Gastrocnemius medialis (tissue), 4 donors: ENCODE results near the gene PTMS. TPM values are rescaled to one million over a fixed set of nuclear protein-coding genes. Genes with fewer than 3 reads are reported as not detected.
"Not testable (repeated sequence)": the region's sequence is repeated elsewhere in the genome, so short reads cannot be mapped to it uniquely, and the experiment has no call there.

ENCODE experiments used
- ATAC-seq, 2 donors: fragments of 150-250 bp; one replicate each; pipeline ENCODE4 v1.9.1; 2016
- DNase-seq, 2 donors: peaks; one replicate each; pipeline ENCODE4 v3.0.0-alpha.2; 2019
- H3K27ac ChIP-seq, 4 donors: fragments of 200-600 bp; sonication (generic); 1 replicate in 1 of 4; 2 replicates in 3 of 4; pipeline ENCODE4 v1.5.1; 2016 to 2018; ENCODE audit warnings: mild to moderate bottlenecking in 2 of 4, moderate library complexity in 1 of 4
- H3K27me3 ChIP-seq, 3 donors: fragments of 200-600 bp; sonication (generic) in 2 of 3; 1 replicate in 1 of 3; 2 replicates in 2 of 3; pipeline versions ENCODE4 v1.5.1 to v1.6.0; 2016 to 2019; ENCODE audit warnings: mild to moderate bottlenecking in 1 of 3, moderate library complexity in 1 of 3
- H3K36me3 ChIP-seq, 2 donors: fragments of 200-600 bp; sonication (generic) in 1 of 2; one replicate each; pipeline ENCODE4 v1.5.1; 2017 to 2018
- H3K4me1 ChIP-seq, 2 donors: fragments of 200-600 bp; sonication (generic) in 1 of 2; one replicate each; pipeline ENCODE4 v1.5.1; 2016 to 2017; ENCODE audit warnings: mild to moderate bottlenecking in 2 of 2
- H3K4me3 ChIP-seq, 4 donors: fragments of 200-600 bp; sonication (generic) in 3 of 4; 1 replicate in 1 of 4; 2 replicates in 3 of 4; pipeline ENCODE4 v1.5.1; 2016 to 2019; ENCODE audit warnings: mild to moderate bottlenecking in 2 of 4
- H3K9me3 ChIP-seq, 3 donors: fragments of 200-600 bp; sonication (generic) in 2 of 3; 1 replicate in 1 of 3; 2 replicates in 2 of 3; pipeline ENCODE4 v1.5.1; 2016 to 2019
- POLR2A ChIP-seq, 2 donors: fragments of 450-650 bp; IDR thresholded peaks; one replicate each; pipeline ENCODE4 v1.6.1; 2017; ENCODE audit warnings: antibody characterized with exemption in 2 of 2, mild to moderate bottlenecking in 2 of 2, moderate library complexity in 2 of 2
- in situ Hi-C, 4 donors: fragments of 200-750 bp; cut with MboI; loops; one replicate each; pipeline versions ENCODE4 v1.15.0 to v1.8.0; 2017; ENCODE audit warnings: low sequenced_read_pairs in 4 of 4
- intact Hi-C: fragments of 100-400 bp; cut with DNase I; formaldehyde crosslinking; loops from one replicate; pipeline ENCODE4 v1.15.1; 2023; ENCODE audit warnings: low total_unique reads
- total RNA-seq, 4 donors: library from RNA; depleted of rRNA; stranded (reverse); fragments of >200 nt; gene quantifications; one replicate each; pipeline versions ENCODE4 v1.1.0 to v1.2.3, GENCODE V29; 2016
- TF ChIP-seq, protein P1 (sequence below), 5 experiments: fragments of 450-650 bp in 3 of 5; fragments of 200-600 bp in 2 of 5; sonication (generic) in 2 of 5; IDR thresholded peaks in 4 of 5; conservative IDR thresholded peaks in 1 of 5; 1 replicate in 4 of 5; 2 replicates in 1 of 5; pipeline ENCODE4 v1.5.1; 2016 to 2019; ENCODE audit warnings: antibody characterized with exemption in 5 of 5, mild to moderate bottlenecking in 3 of 5, moderate library complexity in 3 of 5

PTMS gene
- total RNA-seq, 4 donors from 2014 or later = 15.0 to 40.4 (median 31.5) TPM

DNA sequence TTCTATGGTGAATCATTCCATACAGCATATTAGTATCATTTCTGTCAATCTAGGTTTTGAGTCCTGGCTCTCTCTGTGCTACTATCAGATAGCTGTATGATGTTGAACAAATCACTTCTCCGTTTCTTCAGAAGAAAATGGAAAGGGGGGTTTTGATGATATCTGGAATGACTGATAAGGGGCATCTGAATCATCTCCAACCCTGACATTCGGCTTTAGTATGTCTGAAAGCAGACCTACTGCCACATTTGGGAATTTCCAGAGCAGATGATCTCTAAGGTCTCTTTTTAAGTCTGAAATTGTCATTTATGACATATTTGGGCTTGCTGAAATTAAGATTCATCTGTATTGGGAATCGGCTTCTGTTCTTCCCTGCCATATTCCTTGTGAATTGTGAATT, 23.3 kb upstream of the PTMS start:
- no peaks in the 10 kb centered on the region for H3K9me3 ChIP-seq
- H3K27me3 ChIP-seq = no peaks in the 10 kb centered on the region
- H3K4me3 ChIP-seq = no peak overlapping the region
- peaks cover 0 to 4% of the 10 kb centered on the region in 2 donors for H3K4me1 ChIP-seq
- in situ Hi-C loops (loop anchor here in 1 of 4 donors (5.0 kb wide), 1 partner anchor 39 kb away; no protein-coding TSS in a partner anchor), intact Hi-C loops (no loop called here)
- no peak for DNase-seq
- TF ChIP-seq, protein P1, sequence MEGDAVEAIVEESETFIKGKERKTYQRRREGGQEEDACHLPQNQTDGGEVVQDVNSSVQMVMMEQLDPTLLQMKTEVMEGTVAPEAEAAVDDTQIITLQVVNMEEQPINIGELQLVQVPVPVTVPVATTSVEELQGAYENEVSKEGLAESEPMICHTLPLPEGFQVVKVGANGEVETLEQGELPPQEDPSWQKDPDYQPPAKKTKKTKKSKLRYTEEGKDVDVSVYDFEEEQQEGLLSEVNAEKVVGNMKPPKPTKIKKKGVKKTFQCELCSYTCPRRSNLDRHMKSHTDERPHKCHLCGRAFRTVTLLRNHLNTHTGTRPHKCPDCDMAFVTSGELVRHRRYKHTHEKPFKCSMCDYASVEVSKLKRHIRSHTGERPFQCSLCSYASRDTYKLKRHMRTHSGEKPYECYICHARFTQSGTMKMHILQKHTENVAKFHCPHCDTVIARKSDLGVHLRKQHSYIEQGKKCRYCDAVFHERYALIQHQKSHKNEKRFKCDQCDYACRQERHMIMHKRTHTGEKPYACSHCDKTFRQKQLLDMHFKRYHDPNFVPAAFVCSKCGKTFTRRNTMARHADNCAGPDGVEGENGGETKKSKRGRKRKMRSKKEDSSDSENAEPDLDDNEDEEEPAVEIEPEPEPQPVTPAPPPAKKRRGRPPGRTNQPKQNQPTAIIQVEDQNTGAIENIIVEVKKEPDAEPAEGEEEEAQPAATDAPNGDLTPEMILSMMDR (IDR thresholded peaks at IDR 0.05 in 4 of 5, conservative IDR thresholded peaks at IDR 0.05 in 1 of 5) = no peak
- no peak for TF ChIP-seq POLR2A (IDR thresholded peaks at IDR 0.05)
- no peak for ATAC-seq
- no peak overlapping the region for H3K27ac ChIP-seq
- peaks cover 0 to 14% of the 10 kb centered on the region in 2 donors for H3K36me3 ChIP-seq

GRCh38 chr12:6743300-6743699, 22.9 kb upstream of the PTMS start:
- ATAC-seq, H3K27ac ChIP-seq, H3K4me3 ChIP-seq, H3K27me3 ChIP-seq, H3K4me1 ChIP-seq, intact Hi-C loops, H3K9me3 ChIP-seq, DNase-seq: not testable (repeated sequence)
- H3K36me3 ChIP-seq = peaks cover 0 to 18% of the 10 kb centered on the region in 2 donors
- in situ Hi-C loops = loop anchor here in 1 of 4 donors (5.0 kb wide), 1 partner anchor 39 kb away; no protein-coding TSS in a partner anchor

GRCh38 chr12:6745741-6746525, 20.2 kb upstream of the PTMS start:
- DNase-seq (no peak), ATAC-seq (no peak)
- peaks cover 2 to 45% of the 10 kb centered on the region in 2 donors for H3K36me3 ChIP-seq
- intact Hi-C loops (no loop called here), in situ Hi-C loops (no loop called here)
- TF ChIP-seq POLR2A (IDR thresholded peaks at IDR 0.05) = no peak
- TF ChIP-seq, protein P1 (IDR thresholded peaks at IDR 0.05 in 4 of 5, conservative IDR thresholded peaks at IDR 0.05 in 1 of 5) = no peak
- H3K4me1 ChIP-seq = peaks cover 0 to 4% of the 10 kb centered on the region in 2 donors
- H3K9me3 ChIP-seq = no peaks in the 10 kb centered on the region
- H3K4me3 ChIP-seq = no peak overlapping the region
- H3K27me3 ChIP-seq = no peaks in the 10 kb centered on the region
- peak overlapping the region; percentile 14 to 55 (median 50) for H3K27ac ChIP-seq

DNA sequence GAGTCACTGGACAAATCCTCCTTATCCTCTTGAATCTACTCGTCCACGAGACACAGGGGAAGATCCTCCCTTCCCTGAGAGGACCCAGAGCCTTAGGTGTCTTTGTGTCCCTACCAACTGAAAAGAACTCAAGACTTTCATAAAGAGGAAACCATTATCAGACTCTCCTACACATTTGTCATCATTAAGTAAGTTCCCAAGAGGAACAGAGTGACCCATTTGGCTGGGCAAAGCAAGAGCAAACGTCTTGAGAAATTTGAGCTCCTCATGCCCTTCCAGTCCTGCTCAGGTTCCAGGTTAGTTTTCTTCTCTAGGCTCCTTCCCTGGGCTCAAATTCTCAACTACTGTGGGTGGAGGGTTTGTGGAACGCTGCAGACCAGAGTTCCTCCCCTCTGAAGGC, 18.9 kb upstream of the PTMS start:
- H3K9me3 ChIP-seq = no peaks in the 10 kb centered on the region
- H3K27ac ChIP-seq = peak overlapping the region in 3 of 4 donors; percentile 48 to 55 (median 52)
- intact Hi-C loops = no loop called here
- H3K36me3 ChIP-seq = peaks cover 2 to 56% of the 10 kb centered on the region in 2 donors
- no peak for TF ChIP-seq POLR2A (IDR thresholded peaks at IDR 0.05)
- TF ChIP-seq, protein P1 (IDR thresholded peaks at IDR 0.05 in 4 of 5, conservative IDR thresholded peaks at IDR 0.05 in 1 of 5) = no peak
- peaks cover 6 to 11% of the 10 kb centered on the region in 2 donors for H3K4me1 ChIP-seq
- in situ Hi-C loops = no loop called here
- H3K27me3 ChIP-seq = no peaks in the 10 kb centered on the region
- ATAC-seq (peak; percentile 44 to 79), DNase-seq (no peak)
- no peak overlapping the region for H3K4me3 ChIP-seq

DNA sequence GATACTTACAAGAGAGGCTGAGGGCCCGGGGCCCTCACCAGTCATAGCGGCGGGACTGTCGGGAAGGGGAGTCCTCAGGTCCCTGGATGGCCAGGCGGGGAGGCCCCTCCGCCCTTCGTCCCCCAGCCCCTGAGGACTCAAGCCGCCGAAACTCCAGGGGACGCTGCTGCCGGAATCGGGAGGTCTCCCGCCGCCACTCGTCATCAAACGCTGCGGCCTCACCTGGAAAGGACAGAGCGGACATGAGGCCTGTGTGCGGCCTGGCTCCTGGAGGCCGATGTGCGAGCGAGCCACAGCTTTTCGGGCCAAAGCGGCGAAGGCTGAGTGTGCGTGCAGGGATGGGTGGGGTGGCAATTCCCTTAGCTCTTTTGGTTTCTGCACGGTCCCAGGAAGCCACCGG, 17.4 kb upstream of the PTMS start:
- no peak for ATAC-seq
- Histone ChIP-seq H3K9me3 (no peaks in the 10 kb centered on the region), H3K36me3 (peaks cover 2 to 56% of the 10 kb centered on the region in 2 donors), H3K4me3 (no peak overlapping the region), H3K4me1 (peaks cover 10 to 14% of the 10 kb centered on the region in 2 donors), H3K27me3 (no peaks in the 10 kb centered on the region), H3K27ac (no peak overlapping the region)
- intact Hi-C loops = no loop called here
- in situ Hi-C loops = no loop called here
- TF ChIP-seq POLR2A (IDR thresholded peaks at IDR 0.05) = no peak
- TF ChIP-seq, protein P1 (IDR thresholded peaks at IDR 0.05 in 4 of 5, conservative IDR thresholded peaks at IDR 0.05 in 1 of 5) = no peak
- no peak for DNase-seq
